Uterus (tissue), 4 donors: ENCODE measurements around the gene FGFR1OP2. TPM values are rescaled to one million over a fixed set of nuclear protein-coding genes. Genes with fewer than 3 reads are reported as not detected.

Source experiments
- DNase-seq, 2 donors: peaks; one replicate each; pipeline ENCODE4 v3.0.0-alpha.2; 2019 to 2020
- H3K27ac ChIP-seq, 2 donors: fragments of 200-600 bp; sonication (generic); 1 replicate in 1 of 2; 2 replicates in 1 of 2; pipeline ENCODE4 v1.5.1; 2016 to 2018
- H3K27me3 ChIP-seq, 2 donors: fragments of 200-600 bp; sonication (generic); one replicate each; pipeline ENCODE4 v1.5.1; 2018 to 2019; ENCODE audit warnings: control low read depth in 1 of 2
- H3K36me3 ChIP-seq, 2 donors: fragments of 200-600 bp; sonication (generic); one replicate each; pipeline ENCODE4 v1.5.1; 2019; ENCODE audit warnings: control low read depth in 1 of 2
- H3K4me1 ChIP-seq, 2 donors: fragments of 200-600 bp; sonication (generic); one replicate each; pipeline ENCODE4 v1.5.1; 2018 to 2019; ENCODE audit warnings: control low read depth in 1 of 2
- H3K4me3 ChIP-seq, 2 donors: fragments of 200-600 bp; sonication (generic); 1 replicate in 1 of 2; 2 replicates in 1 of 2; pipeline ENCODE4 v1.5.1; 2018 to 2019; ENCODE audit warnings: mild to moderate bottlenecking in 1 of 2
- H3K9me3 ChIP-seq, 2 donors: fragments of 200-600 bp; sonication (generic); one replicate each; pipeline ENCODE4 v1.5.1; 2019; ENCODE audit warnings: control low read depth in 1 of 2
- CTCF ChIP-seq, 4 experiments: fragments of 200-600 bp in 2 of 4; fragments of 450-650 bp in 2 of 4; sonication (generic) in 2 of 4; IDR thresholded peaks; one replicate each; pipeline ENCODE4 v1.5.1; 2016 to 2019; ENCODE audit warnings: antibody characterized with exemption in 4 of 4, mild to moderate bottlenecking in 2 of 4, moderate library complexity in 1 of 4
- POLR2A ChIP-seq, 2 donors: fragments of 450-650 bp; IDR thresholded peaks; one replicate each; pipeline ENCODE4 v1.6.1; 2016; ENCODE audit warnings: antibody characterized with exemption in 2 of 2, mild to moderate bottlenecking in 1 of 2, moderate library complexity in 1 of 2
- intact Hi-C: fragments of 100-400 bp; cut with DNase I; formaldehyde crosslinking; loops from one replicate; pipeline ENCODE4 v1.15.1; 2023; ENCODE audit warnings: low total_unique reads
- total RNA-seq, 4 donors: library from RNA; depleted of rRNA in 3 of 4; stranded (reverse); fragments of >200 nt in 3 of 4; gene quantifications; one replicate each; pipeline versions ENCODE4 v1.1.0 to v1.2.4, GENCODE V29; 2014 to 2023
- donor health status: DM: yes; HTN: yes; CAD: no.

FGFR1OP2 gene
- total RNA-seq, 4 donors from 2014 or later = 83.0 to 222 (median 112) TPM

- H3K27me3 ChIP-seq = no peaks in the 10 kb centered on the region
- H3K9me3 ChIP-seq = no peaks in the 10 kb centered on the region
- DNase-seq = no peak
- no peaks in the 10 kb centered on the region for H3K36me3 ChIP-seq
- no peak overlapping the region for H3K27ac ChIP-seq
- no peak for TF ChIP-seq POLR2A (IDR thresholded peaks at IDR 0.05)
- TF ChIP-seq CTCF (IDR thresholded peaks at IDR 0.05) = no peak
- H3K4me3 ChIP-seq = no peak overlapping the region
- H3K4me1 ChIP-seq = no peaks in the 10 kb centered on the region
- intact Hi-C loops = no loop called here
Measured at GRCh38 chr12:26963413-26963812, 25.1 kb downstream of the FGFR1OP2 start.

GRCh38 chr12:26966842-26967241 is 28.6 kb downstream of the FGFR1OP2 start:
- DNase-seq = no peak
- H3K27me3 ChIP-seq = no peaks in the 10 kb centered on the region
- no peak for TF ChIP-seq POLR2A (IDR thresholded peaks at IDR 0.05)
- TF ChIP-seq CTCF (IDR thresholded peaks at IDR 0.05) = no peak
- H3K27ac ChIP-seq = no peak overlapping the region
- H3K36me3 ChIP-seq = no peaks in the 10 kb centered on the region
- H3K9me3 ChIP-seq = no peaks in the 10 kb centered on the region
- intact Hi-C loops = no loop called here
- no peaks in the 10 kb centered on the region for H3K4me1 ChIP-seq
- no peak overlapping the region for H3K4me3 ChIP-seq

GRCh38 chr12:26970136-26970535 is 31.9 kb downstream of the FGFR1OP2 start:
- H3K9me3 ChIP-seq = no peaks in the 10 kb centered on the region
- TF ChIP-seq POLR2A (IDR thresholded peaks at IDR 0.05) (no peak), CTCF (IDR thresholded peaks at IDR 0.05) (no peak)
- H3K4me1 ChIP-seq = no peaks in the 10 kb centered on the region
- H3K4me3 ChIP-seq = no peak overlapping the region
- DNase-seq = no peak
- no peaks in the 10 kb centered on the region for H3K27me3 ChIP-seq
- no peaks in the 10 kb centered on the region for H3K36me3 ChIP-seq
- no peak overlapping the region for H3K27ac ChIP-seq
- intact Hi-C loops = no loop called here

- Histone ChIP-seq H3K9me3 (no peaks in the 10 kb centered on the region), H3K27ac (no peak overlapping the region), H3K4me3 (no peak overlapping the region), H3K27me3 (no peaks in the 10 kb centered on the region), H3K4me1 (no peaks in the 10 kb centered on the region), H3K36me3 (no peaks in the 10 kb centered on the region)
- TF ChIP-seq POLR2A (IDR thresholded peaks at IDR 0.05) = no peak
- TF ChIP-seq CTCF (IDR thresholded peaks at IDR 0.05) = no peak
- no peak for DNase-seq
- intact Hi-C loops = no loop called here
Measured at GRCh38 chr12:26971963-26972362, 33.7 kb downstream of the FGFR1OP2 start.

GRCh38 chr12:26976687-26977086 is 38.4 kb downstream of the FGFR1OP2 start:
- H3K4me3 ChIP-seq = no peak overlapping the region
- no peaks in the 10 kb centered on the region for H3K4me1 ChIP-seq
- no peaks in the 10 kb centered on the region for H3K27me3 ChIP-seq
- no peak overlapping the region for H3K27ac ChIP-seq
- no peaks in the 10 kb centered on the region for H3K9me3 ChIP-seq
- no peaks in the 10 kb centered on the region for H3K36me3 ChIP-seq
- no peak for TF ChIP-seq CTCF (IDR thresholded peaks at IDR 0.05)
- TF ChIP-seq POLR2A (IDR thresholded peaks at IDR 0.05) = no peak
- no peak for DNase-seq
- intact Hi-C loops = no loop called here
